ENCODE measurements around the gene PIEZO2. TPM values are rescaled to one million over a fixed set of nuclear protein-coding genes. Genes with fewer than 3 reads are reported as not detected.

Gene PIEZO2
- polyA plus RNA-seq, 10 donors: 22.1 to 56.5 (median 46.2) TPM

DNA sequence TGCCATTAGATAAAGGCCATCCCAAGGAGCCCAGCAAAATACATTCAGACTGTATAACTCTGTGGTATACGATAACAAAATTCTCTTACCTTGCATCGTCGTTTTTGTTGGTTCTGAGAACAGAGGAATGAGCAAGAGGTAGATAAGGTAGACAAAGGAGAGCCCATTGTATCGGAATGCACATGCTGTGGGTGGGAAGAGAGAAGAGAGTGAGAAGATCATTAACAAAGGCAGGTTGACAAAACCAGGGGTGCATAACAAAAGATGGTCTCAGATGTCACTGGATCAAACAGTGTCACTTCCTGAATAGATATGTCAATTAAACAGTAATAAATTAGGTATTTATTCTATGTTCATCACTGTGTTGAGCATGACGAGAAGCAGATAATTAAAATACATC lies 83.3 kb downstream of the PIEZO2 start:
- no peak for DNase-seq

DNA sequence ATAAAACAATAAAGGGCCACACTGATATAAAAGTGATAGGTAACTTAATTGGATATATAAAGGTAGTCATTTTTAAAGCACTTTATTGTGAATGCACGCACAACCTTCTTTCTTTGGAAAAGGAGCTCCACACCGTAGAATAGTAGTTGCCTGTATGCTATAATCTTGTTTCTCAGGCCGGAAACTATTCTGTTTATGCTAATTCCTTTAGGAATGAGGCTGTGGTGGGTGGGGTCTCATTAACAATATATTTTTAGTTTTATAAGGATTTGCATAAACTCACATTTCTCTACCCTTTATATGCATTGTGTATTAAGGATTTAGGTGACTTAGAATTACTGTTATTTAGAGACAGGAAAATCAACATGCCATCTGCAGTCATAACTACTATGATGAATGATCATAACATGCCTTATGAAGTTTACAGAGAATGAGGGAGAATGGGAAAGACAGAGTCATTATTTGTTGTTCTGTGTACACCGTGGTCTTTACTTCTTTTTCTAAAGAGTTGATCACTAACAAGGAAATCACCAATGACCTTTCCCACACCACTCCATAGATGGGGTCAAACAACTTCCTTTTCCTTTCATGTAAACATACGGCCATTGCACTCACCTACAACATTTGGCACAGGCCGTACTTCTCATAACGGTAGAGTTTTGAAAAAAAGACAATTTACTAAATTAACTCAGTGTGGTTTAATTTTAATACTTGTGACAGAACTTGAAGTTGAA lies 84.5 kb downstream of the PIEZO2 start:
- DNase-seq: no peak

DNA sequence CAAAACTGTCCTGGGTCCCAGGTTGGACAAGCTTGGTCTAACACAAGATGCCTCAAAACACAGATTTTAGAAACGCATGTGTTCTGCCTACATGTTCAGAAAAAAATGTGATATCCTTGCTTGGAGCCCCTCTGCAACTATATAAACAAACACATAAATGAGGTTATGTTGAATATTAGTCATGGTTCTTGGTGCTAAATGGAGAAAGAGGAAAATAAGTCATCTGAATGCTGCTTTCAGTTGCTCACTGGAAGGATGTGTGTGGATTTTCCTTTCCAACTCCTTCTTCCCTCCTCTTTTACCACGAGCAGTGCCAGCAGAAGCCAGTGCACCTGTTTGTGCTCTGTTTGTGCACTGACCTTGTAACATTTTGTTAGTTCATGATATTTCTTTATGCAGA lies 85.3 kb downstream of the PIEZO2 start:
- DNase-seq: no peak

DNA sequence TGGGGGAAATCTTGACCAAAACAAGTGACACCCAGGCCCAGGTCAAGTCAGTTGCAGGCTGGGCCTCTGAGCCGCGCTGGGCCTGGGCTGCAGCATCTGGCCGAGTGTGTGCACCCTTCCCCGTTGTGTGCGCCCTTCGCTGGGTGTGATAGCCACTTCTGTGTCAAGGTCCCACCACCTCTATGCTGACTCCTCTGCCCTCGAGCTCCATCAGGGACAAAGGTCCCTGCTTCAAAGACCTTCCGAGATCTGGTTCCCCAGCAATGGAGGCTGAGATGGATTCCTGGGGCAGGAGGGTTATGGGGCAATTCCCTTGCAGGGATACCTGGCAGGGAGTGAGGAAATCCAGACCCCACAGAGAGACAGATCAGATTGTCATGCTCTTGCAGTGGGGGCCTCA lies 93.6 kb downstream of the PIEZO2 start:
- no peak for DNase-seq

DNA sequence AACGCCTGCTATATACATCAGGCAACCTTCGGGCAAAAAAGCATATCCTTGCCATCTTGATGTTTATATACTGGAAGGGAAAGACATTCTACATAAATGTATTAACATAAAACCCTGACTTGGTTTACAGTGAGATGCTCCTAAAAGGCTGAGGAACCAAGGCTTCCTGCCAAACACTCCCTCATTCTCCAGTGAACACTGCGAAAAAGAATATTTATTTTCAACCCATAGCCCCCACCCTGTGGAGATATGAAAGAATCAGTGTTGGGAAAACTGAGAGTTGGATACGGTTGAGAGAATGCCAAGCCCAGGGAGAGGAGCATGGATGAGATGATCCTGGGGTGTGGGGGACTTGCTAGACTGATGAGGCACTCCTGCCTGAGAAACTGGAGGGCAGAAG lies 94.9 kb downstream of the PIEZO2 start:
- no peak for DNase-seq

DNA sequence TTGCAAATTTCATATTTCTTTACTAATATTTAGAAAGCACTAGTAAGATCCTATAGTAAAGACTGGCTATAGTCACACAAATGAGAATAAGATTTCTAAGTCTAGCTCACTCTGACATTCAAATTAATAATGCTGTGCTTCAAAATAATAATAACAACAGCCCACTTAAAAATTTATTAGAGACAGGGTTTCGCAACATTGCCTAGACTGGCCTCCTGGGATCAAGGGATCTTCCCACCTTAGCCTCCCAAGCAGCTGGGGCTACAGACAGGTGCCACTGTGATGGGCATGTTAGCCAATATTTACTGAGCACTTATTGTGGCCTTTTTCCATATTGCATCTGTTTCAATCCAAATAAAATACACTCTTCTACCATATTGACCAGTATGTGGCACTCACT lies 96.1 kb downstream of the PIEZO2 start:
- DNase-seq: no peak

DNA sequence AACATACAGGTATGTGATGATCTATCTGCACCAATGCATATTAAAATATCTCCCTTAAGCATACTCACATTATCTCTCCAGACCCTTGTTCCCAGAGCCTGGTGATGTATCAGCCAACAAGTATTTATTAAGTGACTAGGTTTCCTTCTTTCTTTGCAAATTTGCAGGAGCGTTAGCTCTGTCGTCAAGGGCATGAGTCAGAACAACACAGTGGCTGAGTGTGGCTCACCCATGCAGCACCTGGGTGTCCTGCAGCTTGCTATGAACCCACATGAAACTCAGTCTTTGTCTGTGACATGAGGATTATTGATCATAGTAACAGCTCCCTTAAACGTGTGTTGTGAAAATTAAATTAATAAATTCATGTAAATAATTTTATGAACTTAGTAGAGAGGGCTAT lies 96.6 kb downstream of the PIEZO2 start:
- DNase-seq: no peak

DNA sequence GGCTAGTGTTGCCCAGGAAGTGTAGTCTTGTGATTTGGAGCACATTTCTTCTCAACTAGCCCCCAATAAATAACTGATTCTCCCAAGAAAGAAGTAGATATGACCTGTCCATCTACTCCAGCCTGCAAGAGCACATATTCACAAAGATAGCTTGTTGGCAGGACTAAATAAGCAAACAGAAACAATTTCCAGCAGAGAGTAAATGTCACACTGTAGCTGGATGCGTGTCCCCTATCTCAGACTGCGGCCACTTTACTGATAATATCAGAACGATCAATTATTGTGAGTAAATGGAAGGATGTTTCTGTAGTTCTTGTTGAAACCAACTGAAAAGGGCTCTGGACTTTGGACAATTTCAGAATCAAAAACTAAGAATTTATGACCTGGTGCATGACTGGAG lies 97.9 kb downstream of the PIEZO2 start:
- DNase-seq: no peak

DNA sequence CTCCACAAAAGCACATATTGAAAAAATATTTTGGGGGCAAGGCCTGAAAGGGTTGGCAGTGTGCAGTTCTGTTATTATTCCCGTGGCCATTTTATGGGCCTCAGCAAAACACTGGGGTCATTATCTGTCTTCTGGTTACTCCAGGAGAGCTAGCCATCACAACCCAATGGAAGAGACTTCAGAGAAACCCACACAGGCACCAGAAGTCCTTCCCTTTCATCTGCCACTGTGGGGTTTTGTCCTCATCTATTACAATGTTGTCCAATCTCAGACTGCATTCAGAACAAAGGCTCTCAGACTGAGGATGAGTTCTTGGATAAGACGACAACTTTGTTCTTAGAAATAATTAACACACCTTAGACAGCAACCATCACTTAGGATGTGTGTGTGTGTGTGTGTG lies 98.4 kb downstream of the PIEZO2 start:
- no peak for DNase-seq

DNA sequence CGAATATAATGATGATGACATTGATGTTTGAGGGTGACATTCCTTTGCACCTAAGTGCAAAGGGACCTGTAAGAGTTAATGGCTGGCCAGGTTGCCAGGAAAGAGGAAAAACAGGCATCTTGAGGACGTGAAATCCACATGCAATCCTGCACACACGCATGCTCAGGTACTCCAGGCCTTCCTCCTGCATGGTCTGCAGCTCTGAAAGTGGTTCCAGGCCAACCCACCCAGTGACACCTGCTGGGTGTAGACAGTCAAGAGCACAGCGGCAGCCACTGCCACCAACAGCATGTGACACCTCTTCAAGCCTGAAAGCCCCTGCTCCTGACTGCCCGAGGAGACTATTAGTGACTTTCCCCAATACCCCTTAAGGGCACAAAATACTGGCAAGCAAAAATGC lies 101.6 kb downstream of the PIEZO2 start:
- no peak for DNase-seq

DNA sequence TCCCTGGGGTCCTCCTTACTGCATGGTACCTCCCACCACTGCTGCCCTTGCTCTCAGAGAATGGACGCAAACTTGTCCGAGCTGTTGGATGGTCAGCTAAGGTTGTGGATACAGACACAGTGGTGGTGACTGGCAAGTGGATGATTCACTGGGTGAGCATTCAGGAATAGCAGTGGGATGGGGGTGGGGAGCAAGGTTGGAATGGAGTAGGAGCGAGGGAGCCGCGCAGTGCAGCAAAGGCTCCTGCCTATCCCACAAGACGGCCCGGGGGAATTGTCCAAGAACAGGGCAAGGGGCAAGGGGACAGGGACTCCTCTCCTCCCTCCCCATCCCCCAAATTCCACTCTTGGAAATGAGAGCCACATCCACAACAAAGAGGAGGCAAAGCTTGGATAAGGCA lies 102.2 kb downstream of the PIEZO2 start:
- no peak for DNase-seq

DNA sequence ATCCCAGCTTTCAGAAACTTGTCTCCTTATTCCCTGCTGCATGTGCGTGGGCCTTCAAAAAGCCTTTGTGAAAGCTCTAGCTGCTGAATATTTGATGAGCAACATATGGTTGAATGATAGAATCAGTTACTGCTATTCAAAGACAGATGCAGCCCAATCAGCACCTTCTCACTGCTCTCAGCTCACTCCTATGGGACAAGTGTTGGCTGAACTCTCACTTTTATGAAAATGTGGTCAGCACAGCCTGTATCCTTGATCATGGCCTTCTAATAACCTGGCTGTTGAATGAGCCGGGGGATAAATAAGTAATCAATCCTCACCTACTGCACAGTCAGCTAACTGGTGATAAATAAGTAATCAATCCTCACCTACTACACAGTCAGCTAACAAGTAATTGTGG lies 103.2 kb downstream of the PIEZO2 start:
- DNase-seq: peak; percentile 35 to 77 (median 72)

DNA sequence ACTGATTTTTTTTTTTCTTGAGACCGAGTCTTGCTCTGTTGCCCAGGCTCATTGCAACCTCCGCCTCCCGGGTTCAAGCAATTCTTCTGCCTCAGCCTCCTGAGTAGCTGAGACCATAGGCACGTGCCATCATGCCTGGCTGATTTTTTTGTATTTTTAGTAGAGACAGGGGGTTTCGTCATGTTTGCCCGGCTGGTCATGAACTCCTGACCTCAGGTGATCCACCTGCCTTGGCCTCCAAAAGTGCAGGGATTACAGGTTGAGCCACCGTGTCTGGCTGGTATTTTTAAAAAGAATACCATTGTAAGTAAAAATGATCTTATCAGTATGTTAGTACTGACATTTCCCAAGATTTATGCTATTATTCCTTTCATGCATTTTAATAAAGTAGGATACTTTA lies 105.7 kb downstream of the PIEZO2 start:
- no peak for DNase-seq

DNA sequence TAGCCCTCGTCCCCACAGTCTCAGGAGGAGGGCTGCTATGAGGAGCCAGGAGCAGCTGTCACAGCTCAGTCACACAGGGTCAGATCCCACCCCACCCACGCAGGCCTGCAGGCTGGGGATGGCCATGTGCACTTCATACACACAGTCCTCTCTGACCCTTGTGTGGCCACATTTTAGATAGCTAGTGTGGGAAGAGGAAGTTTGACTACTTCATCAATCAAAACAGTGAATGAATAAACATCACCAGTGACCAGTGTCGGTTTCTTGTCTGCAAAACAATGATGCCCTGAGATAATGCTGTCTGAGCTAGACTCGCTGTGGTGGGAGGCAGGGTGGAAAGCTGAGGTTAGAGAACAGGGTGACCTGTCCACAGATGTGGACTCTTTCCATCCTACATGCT lies 107.1 kb downstream of the PIEZO2 start:
- no peak for DNase-seq

DNA sequence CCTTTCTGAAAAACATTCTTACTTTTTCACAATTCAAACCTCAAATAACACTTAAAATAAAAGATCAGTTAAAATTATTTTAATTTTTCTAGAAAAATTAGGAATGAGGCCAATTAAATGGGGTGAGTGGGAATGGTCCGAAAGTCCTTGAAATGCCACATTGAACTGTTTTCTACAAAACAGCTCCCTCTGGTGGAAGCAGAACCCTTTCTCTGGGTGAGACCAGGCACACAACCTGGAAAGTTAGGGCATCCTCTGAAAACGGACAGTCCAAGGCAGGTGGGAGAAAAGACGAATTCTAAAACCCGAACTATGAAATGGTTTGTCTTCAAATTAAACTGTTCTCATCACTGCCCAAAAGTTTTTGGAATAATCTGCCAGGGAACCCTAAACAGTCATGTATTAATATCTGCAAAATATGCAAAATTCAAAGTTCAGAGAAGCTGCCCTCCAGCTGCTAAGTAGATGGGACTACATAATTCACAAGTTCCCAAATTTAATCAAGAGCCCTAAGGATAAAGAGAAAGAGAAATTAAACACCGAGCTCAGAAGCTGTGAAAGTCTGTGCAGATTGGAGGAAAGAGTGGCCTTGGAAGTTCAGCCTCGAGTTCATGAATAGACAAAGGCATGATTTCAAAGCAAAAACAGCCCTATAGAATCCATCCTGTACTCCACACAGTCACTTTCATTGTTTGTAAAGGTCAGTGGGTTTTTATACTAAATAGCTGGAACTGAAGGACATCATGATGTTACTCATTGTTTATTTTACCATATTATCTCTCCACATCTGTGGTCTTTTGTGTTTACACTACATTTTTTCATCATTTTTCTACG lies 108.3 kb downstream of the PIEZO2 start:
- peak; percentile 39 to 71 (median 52) for DNase-seq

DNA sequence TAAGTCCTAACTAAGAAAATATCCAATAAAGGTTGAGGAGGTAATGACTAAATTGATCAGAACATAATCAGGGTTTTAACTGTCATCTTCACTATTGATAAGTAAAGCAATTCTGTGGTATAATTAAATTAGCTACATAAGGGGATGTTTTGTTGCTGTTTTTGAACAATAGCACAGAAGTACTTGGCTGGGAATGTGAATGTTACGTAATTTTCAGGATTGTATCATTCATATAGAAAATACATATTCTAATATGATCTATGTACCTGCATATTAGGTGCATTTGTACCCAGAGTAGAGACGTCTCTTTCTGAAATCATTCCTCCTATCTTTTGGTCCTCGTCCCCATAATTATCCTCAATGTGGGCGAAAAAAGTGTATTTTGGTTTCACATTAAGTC lies 109.0 kb downstream of the PIEZO2 start:
- no peak for DNase-seq

DNA sequence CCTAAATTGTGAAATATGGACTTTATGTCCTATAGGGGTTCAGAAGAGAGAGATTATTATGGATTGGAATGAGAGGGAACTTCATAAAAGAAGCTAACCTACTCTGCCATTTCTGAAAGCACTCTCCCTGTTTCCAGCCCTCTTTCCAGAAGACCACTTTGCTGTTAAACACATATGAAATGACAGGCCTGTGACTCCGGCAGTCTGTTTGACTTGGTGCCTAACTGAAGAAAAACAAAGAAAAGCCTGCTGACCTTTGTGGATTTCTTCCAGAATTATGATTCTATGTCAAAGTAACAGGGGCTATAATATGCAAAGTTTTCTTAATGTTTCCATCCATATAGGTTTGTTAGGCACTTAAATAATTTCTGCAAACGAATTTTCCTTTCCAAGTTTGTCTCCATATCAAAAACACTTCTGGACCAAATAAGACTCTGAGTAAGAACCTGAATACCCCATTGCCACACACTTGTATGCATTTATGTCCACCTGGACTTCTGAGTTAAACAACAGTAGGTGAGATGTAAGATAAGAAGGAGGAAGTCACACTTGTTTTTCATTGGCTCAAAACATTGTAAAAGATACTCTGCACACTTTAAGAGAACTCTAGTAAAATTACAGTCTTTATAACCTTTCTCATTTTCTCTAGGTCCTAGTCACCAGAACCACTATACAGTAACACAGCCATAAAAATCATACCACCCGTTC lies 111.7 kb downstream of the PIEZO2 start:
- no peak for DNase-seq

DNA sequence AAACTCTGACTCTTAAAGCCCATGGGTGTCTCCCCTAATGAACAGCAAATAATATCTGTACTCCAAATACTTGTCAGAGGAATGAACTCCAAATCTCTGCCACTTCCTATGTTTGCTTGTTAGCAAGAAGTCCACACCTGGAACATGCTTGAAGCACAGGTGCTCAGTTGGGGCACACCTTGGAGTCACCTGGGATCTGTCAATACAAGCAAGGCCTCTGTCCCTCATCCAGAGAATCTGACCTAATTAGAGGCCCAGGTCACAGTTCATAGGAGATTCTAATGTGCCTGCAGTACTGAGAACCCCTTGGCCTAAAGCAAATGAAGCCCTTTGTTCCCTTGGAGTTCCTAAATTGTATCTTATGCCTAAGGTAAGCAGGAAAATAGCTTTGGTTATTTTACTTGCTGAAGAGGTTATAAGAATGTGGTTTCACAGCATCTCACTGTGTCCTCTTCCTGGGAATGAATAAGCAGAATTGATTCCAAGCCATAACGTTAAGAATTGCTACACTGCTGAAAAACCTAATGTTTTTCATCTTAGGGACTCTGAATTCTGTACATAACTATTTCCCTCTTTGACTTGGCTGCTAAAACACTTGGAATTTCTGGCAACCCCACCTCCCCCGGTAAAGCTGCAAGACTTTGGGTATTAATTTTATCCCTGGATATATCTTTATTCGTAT lies 113.4 kb downstream of the PIEZO2 start:
- no peak for DNase-seq

DNA sequence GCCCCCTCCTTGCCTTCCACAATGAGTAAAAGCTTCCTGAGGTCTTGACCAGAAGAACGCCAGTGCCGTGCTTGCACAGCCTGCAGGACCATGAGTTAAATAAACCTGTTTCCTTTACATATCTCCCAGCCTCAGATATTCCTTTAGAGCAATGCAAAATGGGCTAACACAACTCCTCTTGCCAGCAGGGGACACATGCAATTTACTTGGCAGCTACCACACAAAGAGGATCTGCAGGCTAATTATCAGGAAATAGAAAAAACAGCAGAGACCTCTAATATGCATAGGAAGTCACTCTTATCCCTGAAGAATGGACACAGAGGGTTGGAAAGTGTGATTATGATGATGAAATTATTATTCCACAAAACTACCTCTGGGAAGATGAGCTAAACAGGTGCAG lies 114.0 kb downstream of the PIEZO2 start:
- no peak for DNase-seq

DNA sequence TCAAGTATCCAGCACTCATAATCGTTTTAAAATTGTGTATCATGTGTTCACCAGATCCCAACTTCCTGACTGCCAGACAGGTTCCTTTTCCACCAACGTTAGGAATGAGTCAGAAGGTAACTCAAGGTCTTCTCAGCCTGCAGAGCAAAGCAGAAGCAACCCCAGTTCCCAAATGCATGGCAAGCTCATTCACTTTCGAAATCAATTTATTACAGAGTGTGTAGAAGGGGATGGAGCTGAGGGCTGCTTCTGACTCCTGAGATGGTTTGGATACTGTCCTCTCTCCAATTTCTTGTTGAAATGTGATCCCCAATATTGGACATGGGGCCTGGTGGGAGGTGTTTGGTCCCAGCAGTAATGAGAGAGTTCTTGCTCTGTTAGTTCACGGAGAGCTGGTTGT lies 114.5 kb downstream of the PIEZO2 start:
- DNase-seq: peak in 1 of 3 donors; percentile 58

DNA sequence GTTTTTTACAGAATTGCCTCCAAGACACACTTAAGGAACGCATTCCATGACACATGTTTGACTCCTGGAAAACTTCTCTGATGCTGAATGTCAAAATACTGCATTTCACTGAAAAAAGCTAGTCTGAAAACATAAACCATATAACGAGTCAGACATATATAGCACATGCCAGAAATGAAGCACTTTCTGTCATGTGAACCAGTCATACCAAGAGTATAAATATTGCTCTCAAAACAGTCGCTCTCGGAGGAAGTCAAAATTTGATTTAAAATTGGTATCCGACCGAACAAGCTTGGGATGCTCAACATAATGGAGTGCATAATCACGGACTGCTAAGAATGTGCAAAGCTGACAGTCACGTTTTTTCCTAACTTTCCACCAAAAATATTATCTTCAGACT lies 115.9 kb downstream of the PIEZO2 start:
- DNase-seq: no peak

DNA sequence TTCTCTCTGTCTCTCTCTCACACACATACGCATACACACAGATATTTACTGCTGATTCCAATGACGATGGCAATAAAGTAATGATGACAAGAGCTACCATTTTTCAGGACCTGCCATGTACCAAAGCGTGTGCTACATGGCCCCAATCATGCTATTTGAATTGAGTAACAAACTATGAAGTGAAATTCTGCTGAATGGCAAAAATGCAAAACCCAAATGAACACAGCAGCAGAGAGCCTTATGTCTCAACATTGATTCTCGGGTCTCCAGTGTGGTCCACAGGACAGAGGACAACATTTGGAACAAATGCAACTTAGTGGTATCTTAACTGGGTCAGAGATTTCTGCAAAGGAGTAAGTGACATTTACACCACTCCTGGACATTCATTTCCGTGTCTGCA lies 117.4 kb downstream of the PIEZO2 start:
- DNase-seq: no peak

Measured in muscle of back (tissue), 11 donors.